OCI-LY7 (cell line): ENCODE data around the gene CTNNA1. TPM values are rescaled to one million over a fixed set of nuclear protein-coding genes. Genes with fewer than 3 reads are reported as not detected.

ENCODE experiments used
- BruUV-seq: library from RNA; stranded (reverse); fragments of 400-500 nt; replicated peaks from 2 replicates; lab custom pipeline; 2021; lab: Mats Ljungman, UMichigan
- CTCF ChIA-PET: fragments of 300-600 bp; sonication (Branson Sonifier 250); formaldehyde crosslinking; loops from one replicate; lab custom pipeline; 2022; ENCODE audit warnings: antibody characterized with exemption; ENCODE audit not compliant: unreplicated experiment; lab: Charles Lee
- POLR2A ChIA-PET: fragments of 300-600 bp; sonication (Branson Sonifier 250); formaldehyde crosslinking; loops from one replicate; lab custom pipeline; 2022; ENCODE audit warnings: antibody characterized with exemption; lab: Charles Lee
- DNase-seq: peaks from one replicate; pipeline ENCODE4 v3.0.0-alpha.2; 2015; ENCODE audit warnings: low spot score
- H2AFZ ChIP-seq: fragments of 200-600 bp; sonication (generic), shearing (Covaris generic); 2 replicates; pipeline ENCODE4 v1.6.1; 2014; ENCODE audit warnings: mild to moderate bottlenecking, antibody characterized with exemption, low read length, moderate library complexity
- H3K27ac ChIP-seq: fragments of 200-600 bp; sonication (generic); 2 replicates; pipeline ENCODE4 v1.5.1; 2014; ENCODE audit warnings: mixed run types, low read depth, mild to moderate bottlenecking, moderate library complexity, low read length, inconsistent platforms; ENCODE audit not compliant: poor library complexity, severe bottlenecking
- H3K36me3 ChIP-seq: fragments of 200-600 bp; sonication (generic); 2 replicates; pipeline ENCODE4 v1.6.1; 2014; ENCODE audit warnings: mild to moderate bottlenecking, antibody characterized with exemption, low read length, moderate library complexity, mixed read lengths; ENCODE audit not compliant: insufficient read depth
- H3K4me1 ChIP-seq: fragments of 200-600 bp; sonication (generic); 2 replicates; pipeline ENCODE4 v1.5.1; 2014; ENCODE audit warnings: mild to moderate bottlenecking, low read length; ENCODE audit not compliant: insufficient read depth, poor library complexity, severe bottlenecking
- H3K4me2 ChIP-seq: fragments of 200-600 bp; sonication (generic); 2 replicates; pipeline ENCODE4 v1.6.1; 2014; ENCODE audit warnings: mild to moderate bottlenecking, low read length
- H3K4me3 ChIP-seq: fragments of 200-600 bp; sonication (generic); 2 replicates; pipeline ENCODE4 v1.5.1; 2014; ENCODE audit warnings: mild to moderate bottlenecking, low read depth, low read length; ENCODE audit not compliant: poor library complexity, severe bottlenecking
- H3K79me2 ChIP-seq: fragments of 200-600 bp; sonication (generic); 2 replicates; pipeline ENCODE4 v1.6.1; 2016; ENCODE audit warnings: low read depth, mild to moderate bottlenecking, low read length, moderate library complexity, mixed read lengths; ENCODE audit not compliant: insufficient read depth
- H3K9me2 ChIP-seq: fragments of 200-600 bp; sonication (generic); 2 replicates; pipeline ENCODE4 v1.6.1; 2016; ENCODE audit warnings: mild to moderate bottlenecking, low read length, mixed read lengths; ENCODE audit not compliant: insufficient read depth
- H3K9me3 ChIP-seq: fragments of 200-600 bp; sonication (generic); 2 replicates; pipeline ENCODE4 v1.6.1; 2014; ENCODE audit warnings: mild to moderate bottlenecking, mixed run types, low read length, mixed read lengths
- H4K20me1 ChIP-seq: fragments of 200-600 bp; sonication (generic); 2 replicates; pipeline ENCODE4 v1.6.1; 2014; ENCODE audit warnings: mild to moderate bottlenecking, antibody characterized with exemption, low read length, moderate library complexity, mixed read lengths; ENCODE audit not compliant: insufficient read depth
- CTCF ChIP-seq: fragments of 200-600 bp; sonication (generic); conservative IDR thresholded peaks from 2 replicates; pipeline ENCODE4 v1.5.1; 2014; ENCODE audit warnings: mild to moderate bottlenecking, antibody characterized with exemption, low read length, moderate library complexity, mixed read lengths
- EZH2phosphoT487 ChIP-seq: fragments of 200-600 bp; sonication (generic); IDR thresholded peaks from 2 replicates; pipeline ENCODE4 v1.6.1; 2018; ENCODE audit warnings: low read depth, borderline replicate concordance, mild to moderate bottlenecking, mixed run types, antibody characterized with exemption, low read length, moderate library complexity, mixed read lengths
- intact Hi-C: fragments of 100-400 bp; cut with micrococcal nuclease; formaldehyde crosslinking; loops from one replicate; pipeline ENCODE4 v1.10.0; 2022; ENCODE audit not compliant: unreplicated experiment
- total RNA-seq, 2 experiments: library from RNA; depleted of rRNA in 1 of 2; stranded (reverse); fragments of >200 nt in 1 of 2; shearing (Covaris generic) in 1 of 2; gene quantifications; 2 replicates each; pipeline ENCODE4 v1.2.3, GENCODE V29; 2014 to 2022

CTNNA1 gene
- total RNA-seq, 2 experiments from 2014 or later, result 40.4 to 42.7 TPM

GRCh38 chr5:138895918-138896317, 142.7 kb downstream of the CTNNA1 start:
- Histone ChIP-seq H3K9me3 (no peaks in the 10 kb centered on the region), H3K27ac (no peak overlapping the region), H3K4me3 (no peak overlapping the region), H3K4me2 (no peak overlapping the region), H2AFZ (no peak overlapping the region), H3K79me2 (no peaks in the 10 kb centered on the region), H3K9me2 (no peaks in the 10 kb centered on the region), H3K4me1 (no peaks in the 10 kb centered on the region), H4K20me1 (no peaks in the 10 kb centered on the region), H3K36me3 (no peaks in the 10 kb centered on the region)
- no peak for TF ChIP-seq CTCF
- TF ChIP-seq EZH2phosphoT487, result no peak
- BruUV-seq, result no TSS peak
- no peak for DNase-seq
- intact Hi-C loops, result no loop called here
- POLR2A ChIA-PET, result no interaction called here
- CTCF ChIA-PET, result no interaction called here

GRCh38 chr5:138898299-138898698, 145.1 kb downstream of the CTNNA1 start:
- Histone ChIP-seq H3K4me2 (no peak overlapping the region), H3K9me2 (no peaks in the 10 kb centered on the region), H2AFZ (no peak overlapping the region), H3K9me3 (no peaks in the 10 kb centered on the region), H3K79me2 (no peaks in the 10 kb centered on the region), H3K36me3 (no peaks in the 10 kb centered on the region), H3K4me3 (no peak overlapping the region), H3K27ac (no peak overlapping the region), H3K4me1 (no peaks in the 10 kb centered on the region), H4K20me1 (no peaks in the 10 kb centered on the region)
- ChIA-PET CTCF (no interaction called here), POLR2A (interaction anchor here (1.3 kb wide), 1 partner anchor 17 kb away, joined by 3 read pairs; no protein-coding TSS in a partner anchor)
- TF ChIP-seq CTCF, result no peak
- no peak for DNase-seq
- intact Hi-C loops, result no loop called here
- no TSS peak for BruUV-seq

GRCh38 chr5:138898742-138899141, 145.5 kb downstream of the CTNNA1 start:
- Histone ChIP-seq H3K4me1 (no peaks in the 10 kb centered on the region), H3K4me2 (no peak overlapping the region), H3K4me3 (no peak overlapping the region), H3K36me3 (no peaks in the 10 kb centered on the region), H4K20me1 (no peaks in the 10 kb centered on the region), H3K27ac (no peak overlapping the region), H3K79me2 (no peaks in the 10 kb centered on the region), H3K9me2 (no peaks in the 10 kb centered on the region), H3K9me3 (no peaks in the 10 kb centered on the region), H2AFZ (no peak overlapping the region)
- ChIA-PET POLR2A (interaction anchor here (1.3 kb wide), 1 partner anchor 18 kb away, joined by 3 read pairs; no protein-coding TSS in a partner anchor), CTCF (no interaction called here)
- DNase-seq, result no peak
- no TSS peak for BruUV-seq
- intact Hi-C loops, result no loop called here
- TF ChIP-seq EZH2phosphoT487 (no peak), CTCF (no peak)
